Stomach (tissue), 9 donors: ENCODE results near the gene LARP1. TPM values are rescaled to one million over a fixed set of nuclear protein-coding genes. Genes with fewer than 3 reads are reported as not detected.

Experiments used
- DNase-seq, 2 donors: peaks; one replicate each; pipeline versions ENCODE4 v3.0.0 to v3.0.0-alpha.2; 2013 to 2019
- H3K27ac ChIP-seq, 5 donors: fragments of 200-600 bp in 4 of 5; sonication (generic) in 4 of 5; one replicate each; pipeline ENCODE4 v1.5.1; 2013 to 2019; ENCODE audit warnings: mild to moderate bottlenecking in 1 of 5, moderate library complexity in 1 of 5
- H3K27me3 ChIP-seq, 3 donors: fragments of 200-600 bp; sonication (generic); one replicate each; pipeline ENCODE4 v1.5.1; 2017 to 2019; ENCODE audit warnings: mixed run types in 1 of 3
- H3K36me3 ChIP-seq, 4 donors: fragments of 200-600 bp; sonication (generic); 1 replicate in 3 of 4; 2 replicates in 1 of 4; pipeline ENCODE4 v1.5.1; 2016 to 2019
- H3K4me1 ChIP-seq, 4 donors: fragments of 200-600 bp; sonication (generic); one replicate each; pipeline ENCODE4 v1.5.1; 2016 to 2019
- H3K4me3 ChIP-seq, 4 donors: fragments of 200-600 bp; sonication (generic) in 3 of 4; one replicate each; pipeline ENCODE4 v1.5.1; 2016 to 2019; ENCODE audit warnings: mild to moderate bottlenecking in 1 of 4
- H3K9me3 ChIP-seq, 4 donors: fragments of 200-600 bp; sonication (generic); one replicate each; pipeline ENCODE4 v1.5.1; 2016 to 2019
- EP300 ChIP-seq: sonication (generic); formaldehyde crosslinking; IDR thresholded peaks from one replicate; pipeline ENCODE4 v1.6.1; 2017; ENCODE audit warnings: antibody characterized with exemption
- POLR2A ChIP-seq, 4 donors: fragments of 450-650 bp; IDR thresholded peaks; one replicate each; pipeline ENCODE4 v1.6.1; 2016; ENCODE audit warnings: antibody characterized with exemption in 4 of 4, control low read depth in 2 of 4, mild to moderate bottlenecking in 1 of 4, moderate library complexity in 1 of 4
- POLR2AphosphoS5 ChIP-seq, 3 donors: sonication (generic); formaldehyde crosslinking; IDR thresholded peaks; one replicate each; pipeline ENCODE4 v1.6.1; 2016; ENCODE audit warnings: antibody characterized with exemption in 3 of 3
- WGBS, 5 donors: extraction: QIAGEN DNeasy Blood & Tissue Kit in 3 of 5; methylation state at CpG; one replicate each; pipeline versions ENCODE4 v1.1.5 to v1.1.7; 2013 to 2018; 5-methylcytosine and 5-hydroxymethylcytosine counted together
- intact Hi-C: fragments of 100-400 bp; cut with DNase I; formaldehyde crosslinking; loops from one replicate; pipeline ENCODE4 v1.15.1; 2023; ENCODE audit warnings: low total_unique reads
- polyA plus RNA-seq, 3 donors: library from polyadenylated mRNA; stranded (reverse); fragments of 200-250 nt; gene quantifications; one replicate each; pipeline ENCODE4 v1.2.3, GENCODE V29; 2013
- total RNA-seq, 5 donors: library from RNA; depleted of rRNA; stranded (reverse); fragments of >200 nt; gene quantifications; one replicate each; pipeline versions ENCODE4 v1.1.0 to v1.2.3, GENCODE V29; 2014 to 2016
- TF ChIP-seq, protein P1 (sequence below), 7 experiments: fragments of 450-650 bp in 4 of 7; fragments of 200-600 bp in 3 of 7; sonication (generic) in 3 of 7; IDR thresholded peaks; one replicate each; pipeline ENCODE4 v1.5.1; 2016 to 2019; ENCODE audit warnings: antibody characterized with exemption in 7 of 7, control low read depth in 2 of 7, mild to moderate bottlenecking in 1 of 7
- donor health status: healthy with polysubstance abuse.
- donor health status: Bipolar disorder and iron deficiency.
- donor health status: healthy.

The LARP1 gene
- total and polyA plus RNA-seq, 8 donors: 15.0 to 211 (median 83.7) TPM

DNA sequence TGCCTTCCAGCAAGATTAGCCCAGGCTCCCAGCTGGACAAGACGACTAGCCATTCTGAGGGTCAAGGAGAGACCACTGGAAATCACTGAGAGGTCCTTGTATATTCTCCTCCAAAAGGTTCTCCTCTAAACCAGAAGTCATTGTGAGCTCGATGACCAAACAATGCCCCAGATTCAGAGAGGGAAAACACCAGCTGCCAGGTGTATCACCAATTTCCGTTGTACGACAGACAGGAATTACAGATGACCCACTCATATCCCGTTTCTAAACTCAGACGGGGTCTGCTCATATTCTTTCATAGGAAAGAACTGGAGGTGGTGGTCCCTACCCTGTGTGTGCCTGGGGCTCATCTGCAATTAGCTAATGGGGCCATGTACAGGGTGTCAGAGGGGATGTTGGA, 81.0 kb downstream of the LARP1 start:
- Histone ChIP-seq H3K36me3 (peaks cover 0 to 39% (median 28%) of the 10 kb centered on the region in 4 donors), H3K27me3 (no peaks in the 10 kb centered on the region), H3K9me3 (no peaks in the 10 kb centered on the region), H3K4me1 (peaks cover 12 to 36% (median 25%) of the 10 kb centered on the region in 4 donors), H3K27ac (peak overlapping the region in 3 of 5 donors; percentile 55 to 78 (median 75)), H3K4me3 (no peak overlapping the region)
- DNase-seq: no peak
- no peak for TF ChIP-seq POLR2A (IDR thresholded peaks at IDR 0.05)
- no peak for TF ChIP-seq EP300
- TF ChIP-seq, protein P1, sequence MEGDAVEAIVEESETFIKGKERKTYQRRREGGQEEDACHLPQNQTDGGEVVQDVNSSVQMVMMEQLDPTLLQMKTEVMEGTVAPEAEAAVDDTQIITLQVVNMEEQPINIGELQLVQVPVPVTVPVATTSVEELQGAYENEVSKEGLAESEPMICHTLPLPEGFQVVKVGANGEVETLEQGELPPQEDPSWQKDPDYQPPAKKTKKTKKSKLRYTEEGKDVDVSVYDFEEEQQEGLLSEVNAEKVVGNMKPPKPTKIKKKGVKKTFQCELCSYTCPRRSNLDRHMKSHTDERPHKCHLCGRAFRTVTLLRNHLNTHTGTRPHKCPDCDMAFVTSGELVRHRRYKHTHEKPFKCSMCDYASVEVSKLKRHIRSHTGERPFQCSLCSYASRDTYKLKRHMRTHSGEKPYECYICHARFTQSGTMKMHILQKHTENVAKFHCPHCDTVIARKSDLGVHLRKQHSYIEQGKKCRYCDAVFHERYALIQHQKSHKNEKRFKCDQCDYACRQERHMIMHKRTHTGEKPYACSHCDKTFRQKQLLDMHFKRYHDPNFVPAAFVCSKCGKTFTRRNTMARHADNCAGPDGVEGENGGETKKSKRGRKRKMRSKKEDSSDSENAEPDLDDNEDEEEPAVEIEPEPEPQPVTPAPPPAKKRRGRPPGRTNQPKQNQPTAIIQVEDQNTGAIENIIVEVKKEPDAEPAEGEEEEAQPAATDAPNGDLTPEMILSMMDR (IDR thresholded peaks at IDR 0.05): no peak
- no peak for TF ChIP-seq POLR2AphosphoS5 (IDR thresholded peaks at IDR 0.05)
- WGBS, 5 donors: 84 to 93% (median 86%) methylated on average over 6 of the region's 6 CpGs
- intact Hi-C loops: no loop called here

GRCh38 chr5:154837009-154837901, 82.1 kb downstream of the LARP1 start:
- intact Hi-C loops: no loop called here

GRCh38 chr5:154840435-154841272, 85.5 kb downstream of the LARP1 start:
- DNase-seq: no peak
- Histone ChIP-seq H3K4me3 (no peak overlapping the region), H3K4me1 (peaks cover under 1 to 40% (median 24%) of the 10 kb centered on the region in 4 donors), H3K27me3 (no peaks in the 10 kb centered on the region), H3K9me3 (no peaks in the 10 kb centered on the region), H3K36me3 (peaks cover 0 to 27% (median 14%) of the 10 kb centered on the region in 4 donors), H3K27ac (no peak overlapping the region)
- 78 to 85% (median 83%) methylated on average over 6 of the region's 6 CpGs for WGBS, 5 donors
- TF ChIP-seq POLR2A (IDR thresholded peaks at IDR 0.05): no peak
- no peak for TF ChIP-seq POLR2AphosphoS5 (IDR thresholded peaks at IDR 0.05)
- TF ChIP-seq, protein P1 (IDR thresholded peaks at IDR 0.05): no peak
- TF ChIP-seq EP300: no peak
- intact Hi-C loops: no loop called here

More at GRCh38 chr5:154837009-154837901, 82.1 kb downstream of the LARP1 start:
- TF ChIP-seq EP300: no peak
- TF ChIP-seq POLR2A (IDR thresholded peaks at IDR 0.05): no peak
- TF ChIP-seq, protein P1 (IDR thresholded peaks at IDR 0.05): no peak
- TF ChIP-seq POLR2AphosphoS5 (IDR thresholded peaks at IDR 0.05): no peak
- WGBS, 5 donors: 51 to 72% (median 58%) methylated on average over 6 of the region's 6 CpGs
- Histone ChIP-seq H3K27ac (peak overlapping the region in 1 of 5 donors; percentile 25), H3K9me3 (no peaks in the 10 kb centered on the region), H3K4me3 (no peak overlapping the region), H3K27me3 (no peaks in the 10 kb centered on the region), H3K36me3 (peaks cover 0 to 31% (median 21%) of the 10 kb centered on the region in 4 donors), H3K4me1 (peaks cover 12 to 44% (median 25%) of the 10 kb centered on the region in 4 donors)
- DNase-seq: no peak

DNA sequence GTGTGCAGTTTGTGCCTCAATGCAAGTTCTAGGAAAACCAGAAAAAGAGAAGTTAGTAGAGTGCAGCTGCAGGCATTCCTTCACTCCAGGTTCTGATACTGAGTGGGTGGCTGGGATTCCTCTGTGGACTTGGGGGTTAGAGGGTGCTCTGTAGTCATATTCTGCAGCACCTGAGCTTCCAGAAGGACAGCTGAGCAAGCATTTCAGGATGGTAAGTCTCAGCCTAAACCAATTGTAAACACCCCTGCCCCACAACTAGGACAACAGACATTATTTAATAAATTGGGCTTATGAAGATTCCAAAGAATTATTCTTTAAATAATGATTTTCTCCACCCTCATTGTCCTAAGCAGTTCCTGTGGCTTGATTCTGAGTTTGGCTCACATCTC, 86.1 kb downstream of the LARP1 start:
- Histone ChIP-seq H3K27me3 (no peaks in the 10 kb centered on the region), H3K9me3 (no peaks in the 10 kb centered on the region), H3K4me3 (no peak overlapping the region), H3K27ac (no peak overlapping the region), H3K4me1 (peaks cover 0 to 44% (median 23%) of the 10 kb centered on the region in 4 donors), H3K36me3 (peaks cover 0 to 27% (median 14%) of the 10 kb centered on the region in 4 donors)
- DNase-seq: no peak
- TF ChIP-seq, protein P1 (IDR thresholded peaks at IDR 0.05): no peak
- TF ChIP-seq EP300 (no peak), POLR2AphosphoS5 (IDR thresholded peaks at IDR 0.05) (no peak), POLR2A (IDR thresholded peaks at IDR 0.05) (no peak)
- intact Hi-C loops: no loop called here
